ENCODE data around the gene STK38.
"Not testable (repeated sequence)": the region's sequence is repeated elsewhere in the genome, so short reads cannot be mapped to it uniquely, and the experiment has no call there.

The STK38 gene

DNA sequence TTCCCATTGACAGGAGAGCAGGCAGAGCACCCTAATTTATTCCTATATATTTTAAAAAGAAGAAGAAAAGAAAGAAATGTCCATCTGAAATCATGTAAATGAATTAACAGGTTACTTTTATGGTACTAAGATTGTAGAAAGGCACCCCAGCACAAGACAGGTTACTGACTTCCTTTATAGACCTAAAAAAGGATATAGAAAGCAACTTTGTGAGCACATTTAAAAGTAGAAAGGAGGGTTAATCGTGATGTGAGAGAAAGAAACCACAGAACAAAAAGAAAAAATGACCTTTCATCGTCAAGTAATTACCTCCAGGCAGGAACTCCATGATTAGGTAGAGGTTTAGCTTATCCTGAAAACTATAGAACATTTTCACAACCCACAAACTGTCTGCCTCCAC, 29.9 kb downstream of the STK38 start:
- no peak for DNase-seq

- no peak for DNase-seq
Measured at GRCh38 chr6:36516988-36517387, 30.3 kb downstream of the STK38 start.

- no peak for DNase-seq
Measured at GRCh38 chr6:36516559-36516958, 30.7 kb downstream of the STK38 start.

DNA sequence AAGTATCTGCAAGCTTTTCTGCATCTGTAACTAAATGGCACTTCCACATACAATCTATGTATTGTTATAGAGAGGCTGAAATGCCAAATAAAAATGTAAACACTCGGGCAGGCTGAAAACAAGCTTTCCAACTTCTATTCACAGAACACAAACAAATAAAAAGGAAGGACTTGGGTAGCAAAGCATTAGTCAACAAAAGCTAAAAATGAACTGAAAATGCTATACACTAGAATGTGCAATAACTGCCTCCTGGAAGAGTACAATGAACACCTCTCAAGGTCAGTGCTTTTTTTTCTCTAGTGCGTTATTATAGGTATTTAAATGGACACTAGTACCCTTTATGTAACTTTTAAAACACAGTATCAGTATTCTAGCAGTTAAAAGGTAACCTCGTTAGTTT, 31.4 kb downstream of the STK38 start:
- no peak for DNase-seq

DNA sequence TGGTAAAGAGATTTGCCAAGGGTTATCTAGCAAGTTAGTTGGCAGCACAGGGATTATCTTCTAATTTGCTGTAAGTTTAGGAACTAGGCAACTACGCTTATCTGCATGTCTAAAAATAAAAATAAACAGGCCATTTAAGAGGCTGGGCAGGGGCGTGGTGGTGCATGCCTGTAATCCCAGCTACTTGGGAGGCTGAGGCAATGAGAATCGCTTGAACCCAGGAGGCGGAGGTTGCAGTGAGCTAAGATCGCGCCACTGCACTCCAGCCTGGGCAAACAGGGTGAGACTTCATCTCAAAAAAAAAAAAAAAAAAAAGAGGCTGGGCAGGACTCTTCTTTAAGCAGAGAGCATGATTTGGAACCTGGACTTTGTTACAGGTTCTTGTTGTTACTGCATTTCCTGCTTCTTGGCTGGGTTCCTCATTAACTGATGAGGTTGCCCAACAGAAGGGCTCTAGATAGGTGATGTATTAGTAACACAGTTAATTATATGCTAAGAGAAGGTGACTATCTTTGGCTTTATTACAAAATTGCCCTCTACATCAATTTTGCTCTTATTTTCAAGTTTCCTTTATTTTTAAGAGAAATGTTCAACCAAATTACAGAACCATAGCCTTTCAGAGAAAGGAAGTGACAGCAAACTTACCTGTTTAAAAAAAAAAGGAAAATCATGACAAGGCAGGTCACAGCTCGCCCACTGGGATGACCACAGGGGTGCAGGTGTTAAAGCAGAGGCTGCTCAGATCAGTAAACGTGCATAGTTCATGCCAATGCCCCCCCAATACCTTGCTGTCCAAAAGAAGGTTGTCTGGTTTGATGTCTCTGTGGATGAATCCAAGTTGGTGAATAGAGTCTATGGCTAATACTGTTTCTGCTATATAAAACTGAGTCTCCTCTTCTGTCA, 32.5 kb downstream of the STK38 start:
- no peak for DNase-seq

DNA sequence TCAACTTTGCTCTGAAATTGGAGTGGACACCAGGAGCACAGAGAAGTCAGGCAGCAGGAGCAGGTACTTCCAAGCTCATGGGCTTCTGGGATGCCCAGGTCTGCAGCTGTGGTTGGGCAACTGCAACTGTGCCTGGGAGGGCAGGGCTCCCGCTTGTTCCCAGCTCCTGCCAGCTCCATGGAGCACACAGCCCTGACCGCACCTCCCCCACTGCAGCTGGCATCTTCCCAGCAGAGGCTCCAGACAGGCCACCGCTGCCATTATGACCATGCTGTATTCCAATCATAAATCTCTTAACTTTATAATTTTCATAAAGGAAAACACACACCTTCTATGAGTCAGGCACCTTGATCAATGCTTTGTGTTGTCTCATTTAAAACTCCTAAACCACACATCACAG, 36.9 kb downstream of the STK38 start:
- DNase-seq = no peak

DNA sequence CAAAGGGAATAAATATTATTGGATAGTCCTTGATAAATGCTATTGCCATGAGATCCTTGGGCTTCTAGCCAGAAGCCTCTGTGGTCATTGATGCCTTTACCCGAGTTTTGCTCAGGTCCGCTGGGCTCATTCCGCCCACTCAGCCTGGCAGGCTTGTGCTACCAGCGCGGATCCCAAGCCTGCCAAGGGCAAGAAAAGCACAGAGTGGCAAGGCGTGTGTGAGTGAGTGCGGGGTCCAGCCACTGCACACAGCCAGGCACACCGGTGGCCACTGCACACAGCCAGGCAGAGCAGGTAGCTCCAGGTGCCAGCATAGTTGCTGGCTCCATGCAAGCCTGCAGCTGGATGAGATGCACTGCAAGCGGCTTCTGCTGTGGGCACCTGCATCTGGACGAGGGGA, 38.7 kb downstream of the STK38 start:
- DNase-seq = no peak

- DNase-seq = no peak
Measured at GRCh38 chr6:36506611-36507010, 40.7 kb downstream of the STK38 start.

DNA sequence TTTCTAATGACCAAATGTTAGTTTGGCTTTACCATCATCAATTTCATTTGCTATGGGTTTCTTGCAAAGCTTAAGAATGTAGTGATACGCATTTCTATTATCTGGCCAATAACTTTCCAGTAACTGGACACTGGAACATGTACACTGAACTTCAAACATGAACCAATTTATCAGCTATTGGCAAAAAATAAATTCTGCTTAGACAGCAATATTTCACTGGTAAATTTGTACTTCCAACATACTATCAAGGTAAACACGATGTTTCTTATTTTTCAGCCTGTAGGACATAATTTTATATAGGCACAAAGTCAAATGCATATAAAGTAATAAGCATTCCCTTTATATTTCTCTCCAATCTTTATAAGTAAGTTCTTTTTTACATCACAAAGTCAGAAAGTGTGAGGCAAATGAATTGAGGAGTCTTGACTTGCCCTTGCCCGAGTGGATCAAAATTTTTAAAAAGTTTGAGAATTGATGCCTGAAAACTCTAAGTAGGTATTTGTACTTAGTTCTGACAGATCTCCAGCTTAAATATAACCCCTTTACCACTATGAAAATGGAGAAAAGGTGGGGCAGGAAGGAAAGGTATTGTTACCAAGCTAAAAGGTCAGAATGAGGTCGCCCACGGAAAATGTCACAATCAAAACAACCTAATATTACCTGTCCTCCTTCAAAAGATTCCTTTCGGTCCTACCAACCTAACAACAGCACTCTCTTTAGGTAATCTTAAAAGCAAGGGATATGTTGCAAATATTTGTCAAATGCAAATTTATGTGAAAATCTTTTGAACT, 41.3 kb downstream of the STK38 start:
- DNase-seq = no peak

- DNase-seq = no peak
Measured at GRCh38 chr6:36504982-36505381, 42.3 kb downstream of the STK38 start.

- DNase-seq = no peak
Measured at GRCh38 chr6:36504181-36504580, 43.1 kb downstream of the STK38 start.

DNA sequence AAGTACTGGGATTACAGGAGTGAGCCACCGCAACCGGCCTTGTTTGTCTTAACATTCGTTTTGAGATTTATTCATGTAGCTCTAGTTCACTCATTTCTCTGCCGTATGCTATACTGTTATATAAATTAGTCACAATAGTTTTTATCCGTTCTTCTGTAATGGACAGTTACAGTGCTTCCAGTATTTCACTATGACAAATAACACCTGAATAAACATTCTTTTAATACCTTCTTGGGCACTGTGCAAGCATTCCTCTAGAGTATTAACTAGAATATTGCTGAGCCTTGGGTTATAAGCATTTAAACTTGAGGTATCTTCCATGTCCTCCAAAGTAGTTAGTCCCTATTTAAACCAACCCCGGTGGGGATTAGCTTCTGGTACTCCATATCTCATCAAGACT, 45.6 kb downstream of the STK38 start:
- no peak for DNase-seq

DNA sequence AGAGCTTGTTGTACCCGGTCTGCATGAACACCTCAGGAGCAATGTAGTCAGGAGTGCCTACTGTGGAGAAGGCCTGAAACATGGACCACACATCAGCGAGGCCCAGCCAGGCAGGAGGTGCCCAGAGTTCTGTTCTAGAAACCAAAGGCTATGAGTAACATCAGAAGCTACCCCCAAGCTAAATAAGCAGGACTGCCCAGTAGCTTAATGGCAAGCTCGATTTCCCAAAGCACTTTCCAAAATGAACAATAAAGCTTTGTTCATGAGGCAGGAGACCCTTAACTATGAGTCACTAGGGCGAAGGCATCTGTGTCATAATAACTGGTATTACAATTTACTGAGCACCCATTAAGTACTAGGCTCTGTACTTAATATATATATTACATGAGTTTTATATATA, 47.4 kb downstream of the STK38 start:
- DNase-seq = no peak

DNA sequence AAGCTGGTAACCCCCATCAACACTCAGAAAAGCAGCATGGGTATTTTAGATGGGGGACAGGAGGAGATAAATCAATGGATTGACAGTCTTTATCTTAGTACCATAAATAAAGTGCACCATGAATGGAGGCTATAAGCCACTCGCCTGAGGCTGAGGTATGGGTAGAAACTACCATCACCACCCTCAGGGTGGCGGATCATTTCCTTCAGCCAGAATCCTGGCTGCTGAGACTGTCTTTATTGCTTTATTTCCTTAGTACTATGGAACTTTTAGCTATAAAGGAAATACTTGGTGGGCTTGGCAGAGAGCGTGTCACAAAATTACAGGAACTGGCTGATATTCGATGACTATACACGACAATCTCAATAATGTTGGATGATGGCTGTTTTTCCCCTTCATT, 52.2 kb downstream of the STK38 start:
- DNase-seq = no peak

DNA sequence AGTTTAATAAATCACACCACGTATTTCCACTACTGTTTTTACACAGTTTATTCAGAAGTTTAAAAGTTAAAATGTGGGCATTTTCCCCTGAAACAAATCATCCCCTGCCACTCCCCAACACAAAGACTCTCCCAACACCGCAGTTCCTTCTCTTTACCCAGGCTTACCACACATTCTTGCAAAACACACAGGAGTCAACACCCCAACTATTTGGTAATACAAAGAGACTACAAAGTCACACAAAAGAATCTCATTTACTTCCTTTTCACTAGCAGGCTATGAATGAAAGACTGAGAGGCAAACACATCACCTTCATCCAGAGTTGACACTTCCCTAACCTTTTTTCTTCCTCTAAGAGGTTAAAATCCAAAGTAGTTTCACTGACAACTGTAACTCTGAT, 53.4 kb downstream of the STK38 start:
- no peak for DNase-seq

DNA sequence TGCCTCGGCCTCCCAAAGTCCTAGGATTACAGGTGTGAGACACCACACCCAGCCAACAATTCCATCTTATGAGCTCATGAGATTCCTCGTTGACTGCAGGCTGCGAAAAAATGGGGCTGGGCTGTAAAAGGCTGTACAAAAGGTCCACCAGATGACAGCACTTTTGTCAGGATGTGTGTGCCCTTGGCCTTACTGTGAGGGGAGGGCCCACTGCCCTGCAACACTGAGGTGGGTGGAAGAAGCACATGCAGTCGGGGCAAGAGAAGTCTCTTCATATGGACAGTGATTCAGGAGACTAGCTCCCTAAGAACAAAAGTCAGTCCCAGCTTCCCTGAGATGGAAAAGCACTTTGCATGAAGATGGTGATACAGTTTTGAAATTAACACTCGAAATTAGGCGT, 54.0 kb downstream of the STK38 start:
- DNase-seq = no peak

- no peak for DNase-seq
Measured at GRCh38 chr6:36492621-36493020, 54.7 kb downstream of the STK38 start.

GRCh38 chr6:36492092-36492491, 55.2 kb downstream of the STK38 start:
- no peak for DNase-seq

DNA sequence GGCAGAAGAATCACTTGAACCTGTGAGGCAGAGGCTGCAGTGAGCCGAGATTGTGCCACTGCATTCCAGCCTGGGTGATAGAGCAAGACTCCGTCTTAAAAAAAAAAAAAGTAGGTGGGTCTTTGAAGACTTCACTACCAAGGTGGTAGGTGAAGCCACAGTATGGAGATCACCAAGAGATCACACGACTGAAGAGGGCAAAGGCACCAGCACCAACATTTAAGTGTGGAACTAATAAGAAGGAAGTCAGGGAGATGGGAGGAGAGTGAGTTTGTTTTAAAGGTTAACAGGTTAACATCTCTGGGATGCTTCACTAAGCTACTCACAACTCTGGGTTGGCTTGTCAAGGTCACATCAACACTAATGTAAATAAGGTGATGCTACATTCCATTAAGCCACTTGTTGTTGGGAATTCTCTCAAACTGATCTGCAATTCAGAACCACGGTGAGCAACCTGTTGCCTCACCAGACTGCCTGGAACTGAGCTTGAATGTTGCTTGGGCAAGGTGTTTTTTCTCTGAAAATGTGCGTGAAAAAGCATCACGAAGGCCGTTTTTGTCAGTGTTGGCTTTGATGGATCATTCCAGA, 55.8 kb downstream of the STK38 start:
- no peak for DNase-seq

DNA sequence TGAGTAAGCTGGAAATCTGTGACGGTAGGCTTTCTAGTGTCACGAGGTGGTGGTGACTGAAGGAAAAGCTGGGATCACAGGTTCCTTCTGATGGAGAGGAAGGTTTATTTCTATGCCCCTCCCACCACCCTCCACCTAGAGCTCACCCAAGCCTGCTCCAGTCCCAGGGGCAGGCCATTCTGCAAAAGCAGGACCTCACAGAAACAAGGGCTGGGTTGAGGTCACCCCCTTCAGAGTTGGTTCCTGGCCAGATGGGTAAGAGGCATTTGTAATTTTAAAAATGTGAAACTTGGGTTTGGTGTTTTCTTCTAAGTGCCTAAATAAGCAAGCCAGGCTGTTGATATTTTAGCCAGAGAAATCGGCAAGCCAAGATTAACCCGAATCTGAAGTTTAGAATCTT, 57.9 kb downstream of the STK38 start:
- DNase-seq = no peak

DNA sequence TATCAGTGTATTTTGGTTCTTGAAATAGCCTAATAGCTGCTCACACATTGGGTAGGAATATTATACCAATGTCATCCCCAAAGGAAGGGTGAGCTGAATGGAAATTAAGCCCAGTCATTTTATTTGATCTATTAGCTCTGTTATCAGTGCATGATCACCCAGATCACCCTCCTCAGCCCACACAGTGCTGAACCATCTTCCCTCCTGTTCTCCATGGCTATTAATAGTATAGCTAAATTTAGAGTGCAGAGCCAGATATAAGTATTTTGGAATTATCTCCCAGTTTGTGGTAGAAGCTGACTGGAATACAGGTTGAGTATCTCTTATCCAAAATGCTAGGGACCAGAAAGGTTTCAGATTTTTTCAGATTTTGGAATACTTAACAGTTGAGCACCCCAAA, 59.1 kb downstream of the STK38 start:
- no peak for DNase-seq

GRCh38 chr6:36487698-36488097, 59.6 kb downstream of the STK38 start:
- DNase-seq = no peak

GRCh38 chr6:36484736-36485135, 62.5 kb downstream of the STK38 start:
- DNase-seq = no peak

DNA sequence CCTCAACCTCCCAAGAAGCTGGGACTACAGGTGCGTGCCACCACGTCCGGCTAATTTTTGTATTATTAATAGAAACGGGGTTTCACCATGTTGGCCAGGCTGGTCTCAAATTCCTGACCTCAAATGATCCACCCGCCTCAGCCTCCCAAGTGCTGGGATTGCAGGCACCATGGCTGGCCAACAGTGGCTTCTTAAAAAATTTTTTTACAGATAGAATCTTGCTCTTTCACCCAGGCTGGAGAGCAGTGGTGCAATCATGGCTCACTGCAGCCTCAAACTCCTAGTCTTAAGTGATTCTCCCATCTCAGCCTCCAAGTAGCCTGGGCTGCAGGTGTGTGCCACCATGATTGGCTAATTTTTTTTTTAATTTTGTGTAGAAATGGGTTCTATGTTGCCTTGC, 64.0 kb downstream of the STK38 start:
- not testable (repeated sequence) for DNase-seq
